GM12892 (cell line): ENCODE results near the gene EEF1AKMT3.

Experiments
- DNase-seq: peaks from one replicate; pipeline ENCODE4 v3.0.0; 2011; ENCODE audit not compliant: insufficient read length
- FAIRE-seq: peaks from 2 replicates; lab custom pipeline; 2011; peaks lifted over from hg19 to GRCh38; lab: Jason Lieb, UNC
- POLR2A ChIP-seq: IDR thresholded peaks from 2 replicates; pipeline ENCODE4 v1.6.1; 2011; ENCODE audit warnings: low read depth, low read length, control low read depth
- POLR2AphosphoS5 ChIP-seq: IDR thresholded peaks from 2 replicates; pipeline ENCODE4 v1.6.1; 2011; ENCODE audit warnings: low read depth, low read length, control low read depth
- TAF1 ChIP-seq: IDR thresholded peaks from 2 replicates; pipeline ENCODE4 v1.6.1; 2011; ENCODE audit warnings: low read depth, mild to moderate bottlenecking, control low read depth, low read length, borderline replicate concordance

The EEF1AKMT3 gene

DNA sequence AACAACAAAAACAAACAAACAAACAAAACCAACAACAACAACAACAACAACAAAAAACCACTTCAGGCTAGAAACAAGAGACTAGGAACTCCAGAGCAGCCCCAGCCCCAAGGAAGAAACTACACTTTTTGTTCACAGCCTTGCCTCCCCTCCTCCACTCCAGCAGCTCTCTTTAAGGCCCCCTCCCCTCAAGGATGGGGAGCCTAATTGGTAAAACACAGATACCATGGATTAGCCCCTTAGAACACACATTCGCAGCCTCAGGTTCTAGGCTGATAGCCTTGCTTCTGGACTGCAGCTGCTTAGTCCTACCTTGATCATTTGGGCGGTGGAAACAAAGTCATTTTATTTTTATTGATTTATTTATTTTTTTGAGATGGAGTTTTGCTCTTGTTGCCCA is 58.0 kb downstream of the EEF1AKMT3 start:
- FAIRE-seq, result no peak
- no peak for DNase-seq
- no peak for TF ChIP-seq POLR2AphosphoS5
- TF ChIP-seq TAF1, result no peak
- no peak for TF ChIP-seq POLR2A
